ENCODE data around the gene C1orf21. TPM values are rescaled to one million over a fixed set of nuclear protein-coding genes. Genes with fewer than 3 reads are reported as not detected.

C1orf21 gene
- total RNA-seq, 1 donor from 2014 or later, result 44.6 TPM

GRCh38 chr1:184416481-184416880 is 29.7 kb downstream of the C1orf21 start:
- no peak for TF ChIP-seq CTCF (conservative IDR thresholded peaks at IDR 0.05)
- Mint-ChIP-seq H3K27me3 (no peaks in the 10 kb centered on the region), H3K36me3 (peaks cover 36% of the 10 kb centered on the region), H3K9me3 (no peaks in the 10 kb centered on the region), H3K27ac (peak overlapping the region; percentile 95), H3K4me3 (peak overlapping the region; percentile 60), H3K4me1 (ENCODE audit: unreplicated experiment) (peaks cover 37% of the 10 kb centered on the region)
- DNase-seq (ENCODE audit: extremely low spot score, unreplicated experiment), result no peak

GRCh38 chr1:184416946-184417345 is 30.1 kb downstream of the C1orf21 start:
- Mint-ChIP-seq H3K36me3 (peaks cover 36% of the 10 kb centered on the region), H3K9me3 (no peaks in the 10 kb centered on the region), H3K27me3 (no peaks in the 10 kb centered on the region), H3K4me3 (peak overlapping the region; percentile 60), H3K4me1 (ENCODE audit: unreplicated experiment) (peaks cover 41% of the 10 kb centered on the region), H3K27ac (peak overlapping the region; percentile 95)
- TF ChIP-seq CTCF (conservative IDR thresholded peaks at IDR 0.05), result no peak
- DNase-seq (ENCODE audit: extremely low spot score, unreplicated experiment), result no peak

GRCh38 chr1:184417916-184418315 is 31.1 kb downstream of the C1orf21 start:
- peak overlapping the region; percentile 95 for H3K27ac Mint-ChIP-seq
- no peaks in the 10 kb centered on the region for H3K27me3 Mint-ChIP-seq
- no peak overlapping the region for H3K4me3 Mint-ChIP-seq
- no peak for DNase-seq (ENCODE audit: extremely low spot score, unreplicated experiment)
- no peaks in the 10 kb centered on the region for H3K9me3 Mint-ChIP-seq
- peaks cover 43% of the 10 kb centered on the region for H3K36me3 Mint-ChIP-seq
- peaks cover 47% of the 10 kb centered on the region for H3K4me1 Mint-ChIP-seq (ENCODE audit: unreplicated experiment)
- TF ChIP-seq CTCF (conservative IDR thresholded peaks at IDR 0.05), result no peak

GRCh38 chr1:184418652-184419349 is 32.0 kb downstream of the C1orf21 start:
- no peaks in the 10 kb centered on the region for H3K27me3 Mint-ChIP-seq
- peak overlapping the region; percentile 95 for H3K27ac Mint-ChIP-seq
- no peak for TF ChIP-seq CTCF (conservative IDR thresholded peaks at IDR 0.05)
- H3K4me3 Mint-ChIP-seq, result peak overlapping the region; percentile 65
- no peak for DNase-seq (ENCODE audit: extremely low spot score, unreplicated experiment)
- H3K36me3 Mint-ChIP-seq, result peaks cover 41% of the 10 kb centered on the region
- H3K9me3 Mint-ChIP-seq, result peaks cover 1% of the 10 kb centered on the region
- H3K4me1 Mint-ChIP-seq (ENCODE audit: unreplicated experiment), result peaks cover 49% of the 10 kb centered on the region

GRCh38 chr1:184419350-184420161 is 32.7 kb downstream of the C1orf21 start:
- Mint-ChIP-seq H3K4me1 (ENCODE audit: unreplicated experiment) (peaks cover 57% of the 10 kb centered on the region), H3K27me3 (no peaks in the 10 kb centered on the region), H3K9me3 (peaks cover 5% of the 10 kb centered on the region), H3K27ac (peak overlapping the region; percentile 25), H3K36me3 (peaks cover 33% of the 10 kb centered on the region), H3K4me3 (no peak overlapping the region)
- no peak for DNase-seq (ENCODE audit: extremely low spot score, unreplicated experiment)
- no peak for TF ChIP-seq CTCF (conservative IDR thresholded peaks at IDR 0.05)
